Endodermal cell (in vitro differentiated cells): Measurements from ENCODE around the gene CAPSL. TPM values are rescaled to one million over a fixed set of nuclear protein-coding genes. Genes with fewer than 3 reads are reported as not detected.
A peak's percentile ranks its signal among the peaks of the same experiment; 100 is the strongest.

Experiments
- DNase-seq: peaks from one replicate; pipeline ENCODE4 v3.0.0-alpha.2; 2017
- H3K27ac ChIP-seq: 2 replicates; pipeline ENCODE4 v1.5.1; 2013; ENCODE audit warnings: mild to moderate bottlenecking, low read depth, low read length, moderate library complexity
- H3K27me3 ChIP-seq: 2 replicates; pipeline ENCODE4 v1.6.1; 2013; ENCODE audit warnings: mild to moderate bottlenecking, low read length, moderate library complexity; ENCODE audit not compliant: insufficient read depth, control insufficient read depth, poor library complexity, severe bottlenecking
- H3K36me3 ChIP-seq: 2 replicates; pipeline ENCODE4 v1.7.0; 2013; ENCODE audit warnings: mild to moderate bottlenecking, low read length, moderate library complexity; ENCODE audit not compliant: control insufficient read depth, insufficient read depth
- H3K4me1 ChIP-seq: one replicate; pipeline ENCODE4 v1.7.0; 2013; ENCODE audit warnings: low read length; ENCODE audit not compliant: control insufficient read depth, insufficient read depth
- H3K4me3 ChIP-seq: 2 replicates; pipeline ENCODE4 v1.5.1; 2013; ENCODE audit warnings: mild to moderate bottlenecking, low read length, moderate library complexity
- H3K9ac ChIP-seq: 2 replicates; pipeline ENCODE4 v1.6.1; 2013; ENCODE audit warnings: mild to moderate bottlenecking, low read length, moderate library complexity; ENCODE audit not compliant: poor library complexity, severe bottlenecking; ENCODE audit errors: extremely low read depth
- H3K9me3 ChIP-seq: 2 replicates; pipeline ENCODE4 v1.6.1; 2013; ENCODE audit warnings: mild to moderate bottlenecking, low read length, moderate library complexity; ENCODE audit not compliant: control insufficient read depth
- H3K27ac Mint-ChIP-seq: 2 replicates; pipeline ENCODE4 v1.8.0; 2020; ENCODE audit warnings: mixed read lengths
- H3K27me3 Mint-ChIP-seq: 2 replicates; pipeline ENCODE4 v1.8.0; 2021; ENCODE audit warnings: mild to moderate bottlenecking, mixed read lengths; ENCODE audit not compliant: insufficient read depth
- H3K36me3 Mint-ChIP-seq: 2 replicates; pipeline ENCODE4 v1.8.0; 2020; ENCODE audit warnings: low read depth, mixed read lengths
- H3K4me1 Mint-ChIP-seq: 2 replicates; pipeline ENCODE4 v1.8.0; 2020; ENCODE audit warnings: mixed read lengths
- H3K4me3 Mint-ChIP-seq: 2 replicates; pipeline ENCODE4 v1.8.0; 2020; ENCODE audit warnings: mild to moderate bottlenecking, moderate library complexity, mixed read lengths
- H3K9me3 Mint-ChIP-seq: 2 replicates; pipeline ENCODE4 v1.8.0; 2020; ENCODE audit warnings: mild to moderate bottlenecking, mixed read lengths
- WGBS, 2 experiments: methylation state at CpG; one replicate each; pipeline versions ENCODE4 v1.1.5 to v1.1.7; 2013; ENCODE audit warnings: missing lambda C conversion rate in 2 of 2, mixed read lengths in 1 of 2; ENCODE audit not compliant: insufficient coverage in 1 of 2, insufficient read length in 1 of 2; 5-methylcytosine and 5-hydroxymethylcytosine counted together
- total RNA-seq, 2 donors: library from RNA; stranded (reverse); fragmentation: NEBNext Ultra II Directional in 1 of 2; extraction: Animal tissue kit (Norgen Biotek cat#: 25700) in 1 of 2; gene quantifications; 2 replicates in 1 of 2; 3 replicates in 1 of 2; pipeline ENCODE4 v1.2.1, GENCODE V29; 2021
- TF ChIP-seq, protein P1 (sequence below): fragments of 200-600 bp; sonication (generic); conservative IDR thresholded peaks from 2 replicates; pipeline ENCODE4 v1.5.0; 2021; ENCODE audit warnings: antibody characterized with exemption, mild to moderate bottlenecking

Gene CAPSL
- total RNA-seq, 2 donors from 2014 or later: not detected

DNA sequence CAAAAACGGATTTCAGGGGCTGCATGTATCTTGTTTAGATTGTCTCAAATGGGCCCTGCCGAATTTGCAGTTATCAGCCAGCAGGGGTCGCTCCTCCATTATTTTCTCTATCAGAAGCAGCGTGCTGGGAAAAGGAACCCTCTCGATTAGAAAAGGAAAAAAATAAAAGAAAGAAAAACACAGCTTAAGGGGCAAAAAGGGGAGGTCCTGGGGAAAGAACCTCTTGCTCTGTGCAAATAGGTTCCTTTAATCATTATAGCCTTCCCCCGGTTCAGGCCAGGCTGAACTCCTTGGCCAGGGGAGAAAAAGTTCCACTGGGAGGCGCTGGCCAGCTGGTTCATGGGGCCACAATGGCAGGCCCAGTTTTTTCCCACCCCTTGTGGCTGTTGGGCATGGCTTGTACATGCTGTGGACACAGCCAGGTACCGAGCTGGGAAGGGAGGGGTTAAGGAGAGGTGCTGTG is 25.0 kb upstream of the CAPSL start:
- no peak overlapping the region for H3K27ac ChIP-seq
- H3K4me3 ChIP-seq: no peak overlapping the region
- H3K27me3 ChIP-seq: no peaks in the 10 kb centered on the region
- peaks cover 28% of the 10 kb centered on the region for H3K27me3 Mint-ChIP-seq
- DNase-seq: peak; percentile 81
- no peak overlapping the region for H3K27ac Mint-ChIP-seq
- peaks cover 7% of the 10 kb centered on the region for H3K9me3 ChIP-seq
- 51 to 55% methylated on average over 2 to 8 of the region's 8 CpGs for WGBS, 2 experiments
- H3K9me3 Mint-ChIP-seq: peaks cover 9% of the 10 kb centered on the region
- no peaks in the 10 kb centered on the region for H3K36me3 Mint-ChIP-seq
- H3K36me3 ChIP-seq: no peaks in the 10 kb centered on the region
- no peak overlapping the region for H3K9ac ChIP-seq
- peaks cover 4% of the 10 kb centered on the region for H3K4me1 Mint-ChIP-seq
- H3K4me3 Mint-ChIP-seq: no peak overlapping the region
- TF ChIP-seq, protein P1, sequence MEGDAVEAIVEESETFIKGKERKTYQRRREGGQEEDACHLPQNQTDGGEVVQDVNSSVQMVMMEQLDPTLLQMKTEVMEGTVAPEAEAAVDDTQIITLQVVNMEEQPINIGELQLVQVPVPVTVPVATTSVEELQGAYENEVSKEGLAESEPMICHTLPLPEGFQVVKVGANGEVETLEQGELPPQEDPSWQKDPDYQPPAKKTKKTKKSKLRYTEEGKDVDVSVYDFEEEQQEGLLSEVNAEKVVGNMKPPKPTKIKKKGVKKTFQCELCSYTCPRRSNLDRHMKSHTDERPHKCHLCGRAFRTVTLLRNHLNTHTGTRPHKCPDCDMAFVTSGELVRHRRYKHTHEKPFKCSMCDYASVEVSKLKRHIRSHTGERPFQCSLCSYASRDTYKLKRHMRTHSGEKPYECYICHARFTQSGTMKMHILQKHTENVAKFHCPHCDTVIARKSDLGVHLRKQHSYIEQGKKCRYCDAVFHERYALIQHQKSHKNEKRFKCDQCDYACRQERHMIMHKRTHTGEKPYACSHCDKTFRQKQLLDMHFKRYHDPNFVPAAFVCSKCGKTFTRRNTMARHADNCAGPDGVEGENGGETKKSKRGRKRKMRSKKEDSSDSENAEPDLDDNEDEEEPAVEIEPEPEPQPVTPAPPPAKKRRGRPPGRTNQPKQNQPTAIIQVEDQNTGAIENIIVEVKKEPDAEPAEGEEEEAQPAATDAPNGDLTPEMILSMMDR: peak; percentile 88
- H3K4me1 ChIP-seq: no peaks in the 10 kb centered on the region

DNA sequence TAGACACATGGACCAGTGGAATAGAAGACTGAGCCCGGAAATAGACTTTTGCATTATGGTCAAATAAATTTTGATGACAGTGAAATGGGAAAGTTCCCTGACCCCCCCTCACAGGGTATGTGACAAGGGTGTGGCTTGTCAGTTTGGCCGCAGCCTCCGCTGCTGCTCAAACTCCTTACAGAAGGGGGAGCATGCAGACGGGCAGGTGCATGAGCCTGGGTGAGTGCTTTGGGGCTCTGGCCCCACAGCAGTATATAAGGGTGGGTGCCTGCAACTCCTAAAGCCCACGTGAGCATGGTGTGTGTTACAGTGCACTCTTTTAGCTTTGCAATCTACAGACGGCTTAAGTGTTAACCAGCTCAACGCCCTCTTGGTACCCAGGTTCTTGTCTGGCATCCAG is 21.9 kb upstream of the CAPSL start:
- Mint-ChIP-seq H3K4me1 (peaks cover 4% of the 10 kb centered on the region), H3K9me3 (peaks cover 9% of the 10 kb centered on the region), H3K27me3 (peaks cover 26% of the 10 kb centered on the region), H3K27ac (no peak overlapping the region), H3K36me3 (no peaks in the 10 kb centered on the region), H3K4me3 (no peak overlapping the region)
- Histone ChIP-seq H3K4me1 (no peaks in the 10 kb centered on the region), H3K4me3 (no peak overlapping the region), H3K36me3 (no peaks in the 10 kb centered on the region), H3K9me3 (peaks cover 7% of the 10 kb centered on the region), H3K27ac (no peak overlapping the region), H3K27me3 (no peaks in the 10 kb centered on the region), H3K9ac (no peak overlapping the region)
- TF ChIP-seq, protein P1: no peak
- 63 to 72% methylated on average over 5 to 7 of the region's 7 CpGs for WGBS, 2 experiments
- DNase-seq: no peak

DNA sequence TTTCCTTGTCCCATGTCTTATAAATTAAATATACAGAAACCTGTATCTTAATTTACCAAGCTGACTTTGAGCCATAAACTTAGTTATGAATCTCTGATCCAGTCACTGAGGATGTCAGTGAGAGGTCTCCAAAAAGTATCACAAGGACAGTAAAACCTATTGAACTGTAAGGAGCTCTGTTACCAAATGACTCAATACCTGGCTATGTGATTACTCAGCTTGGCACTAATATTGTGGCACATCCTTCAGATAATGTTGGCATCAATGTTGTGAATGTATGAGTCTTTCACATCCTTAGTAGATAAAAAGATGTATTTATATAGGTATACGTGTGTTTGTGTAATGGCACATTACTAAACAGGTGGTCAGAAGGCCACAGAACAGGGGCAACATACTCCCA is 18.0 kb upstream of the CAPSL start:
- no peak for DNase-seq
- Histone ChIP-seq H3K4me1 (no peaks in the 10 kb centered on the region), H3K36me3 (no peaks in the 10 kb centered on the region), H3K27ac (no peak overlapping the region), H3K9ac (no peak overlapping the region), H3K9me3 (no peaks in the 10 kb centered on the region), H3K27me3 (peaks cover 9% of the 10 kb centered on the region), H3K4me3 (no peak overlapping the region)
- Mint-ChIP-seq H3K4me3 (no peak overlapping the region), H3K27ac (no peak overlapping the region), H3K9me3 (no peaks in the 10 kb centered on the region), H3K27me3 (peaks cover 41% of the 10 kb centered on the region), H3K36me3 (no peaks in the 10 kb centered on the region), H3K4me1 (peaks cover 4% of the 10 kb centered on the region)
- 95 to 100% methylated on average over 1 of the region's 1 CpG for WGBS, 2 experiments
- TF ChIP-seq, protein P1: no peak
